ENCODE data around the gene MCF2L2. TPM values are rescaled to one million over a fixed set of nuclear protein-coding genes. Genes with fewer than 3 reads are reported as not detected.
A peak's percentile ranks its signal among the peaks of the same experiment; 100 is the strongest.
"Not testable (repeated sequence)": the region's sequence is repeated elsewhere in the genome, so short reads cannot be mapped to it uniquely, and the experiment has no call there.

MCF2L2 gene
- total RNA-seq, 1 donor = 0.09 TPM

- TF ChIP-seq CTCF (IDR thresholded peaks at IDR 0.05; ENCODE audit: insufficient read depth, low read length) = no peak
- DNase-seq (ENCODE audit: low read depth) = no peak
- no peak overlapping the region for H3K4me3 ChIP-seq (ENCODE audit: low read depth, low read length)
Observed at GRCh38 chr3:183434992-183435391, 6.6 kb upstream of the MCF2L2 start.

GRCh38 chr3:183434503-183434902, 6.1 kb upstream of the MCF2L2 start:
- no peak for TF ChIP-seq CTCF (IDR thresholded peaks at IDR 0.05; ENCODE audit: insufficient read depth, low read length)
- no peak overlapping the region for H3K4me3 ChIP-seq (ENCODE audit: low read depth, low read length)
- no peak for DNase-seq (ENCODE audit: low read depth)

GRCh38 chr3:183430325-183430957, 2.0 kb upstream of the MCF2L2 start:
- no peak overlapping the region for H3K4me3 ChIP-seq (ENCODE audit: low read depth, low read length)
- no peak for TF ChIP-seq CTCF (IDR thresholded peaks at IDR 0.05; ENCODE audit: insufficient read depth, low read length)
- no peak for DNase-seq (ENCODE audit: low read depth)

- peak; percentile 27 for DNase-seq (ENCODE audit: low read depth)
- no peak for TF ChIP-seq CTCF (IDR thresholded peaks at IDR 0.05; ENCODE audit: insufficient read depth, low read length)
- H3K4me3 ChIP-seq (ENCODE audit: low read depth, low read length) = peak overlapping the region; percentile 68
Observed at GRCh38 chr3:183427876-183428446, 458 bp downstream of the MCF2L2 start.

- no peak for DNase-seq (ENCODE audit: low read depth)
- TF ChIP-seq CTCF (IDR thresholded peaks at IDR 0.05; ENCODE audit: insufficient read depth, low read length) = no peak
- H3K4me3 ChIP-seq (ENCODE audit: low read depth, low read length) = no peak overlapping the region
Observed at GRCh38 chr3:183427196-183427875, 1.1 kb downstream of the MCF2L2 start.

GRCh38 chr3:183418807-183419206, 9.6 kb downstream of the MCF2L2 start:
- DNase-seq (ENCODE audit: low read depth); H3K4me3 ChIP-seq (ENCODE audit: low read depth, low read length): not testable (repeated sequence)

- no peak for DNase-seq (ENCODE audit: low read depth)
- H3K4me3 ChIP-seq (ENCODE audit: low read depth, low read length) = no peak overlapping the region
- TF ChIP-seq CTCF (IDR thresholded peaks at IDR 0.05; ENCODE audit: insufficient read depth, low read length) = no peak
Observed at GRCh38 chr3:183411216-183411922, 17.1 kb downstream of the MCF2L2 start.

All from fibroblast of the aortic adventitia (primary cell).